Fibroblast of skin of back (primary cell): ENCODE data around the gene STYXL2.

Experiments
- DNase-seq: peaks from one replicate; pipeline ENCODE4 v3.0.0-alpha.2; 2013

STYXL2 gene

GRCh38 chr1:167081594-167082156, 12.2 kb upstream of the STYXL2 start:
- no peak for DNase-seq

GRCh38 chr1:167082511-167083027, 11.3 kb upstream of the STYXL2 start:
- no peak for DNase-seq

GRCh38 chr1:167083066-167083665, 10.7 kb upstream of the STYXL2 start:
- DNase-seq, result no peak

- no peak for DNase-seq
Observed at GRCh38 chr1:167083871-167084270, 10.0 kb upstream of the STYXL2 start.

- DNase-seq, result no peak
Observed at GRCh38 chr1:167084757-167085156, 9.1 kb upstream of the STYXL2 start.

GRCh38 chr1:167086033-167086432, 7.8 kb upstream of the STYXL2 start:
- DNase-seq, result no peak

- DNase-seq, result no peak
Observed at GRCh38 chr1:167086768-167087167, 7.1 kb upstream of the STYXL2 start.

GRCh38 chr1:167088746-167089417, 5.0 kb upstream of the STYXL2 start:
- DNase-seq, result no peak

- no peak for DNase-seq
Observed at GRCh38 chr1:167089939-167090313, 3.9 kb upstream of the STYXL2 start.

GRCh38 chr1:167090314-167090942, 3.4 kb upstream of the STYXL2 start, which contains the start of gene GPA33:
GPA33 (minus strand) TSS chr1:167090377; CDS start chr1:167090287, 90 bp downstream.
- no peak for DNase-seq

GRCh38 chr1:167092653-167093052, 1.2 kb upstream of the STYXL2 start:
- DNase-seq, result no peak

GRCh38 chr1:167094690-167095089, 815 bp downstream of the STYXL2 start:
- no peak for DNase-seq

GRCh38 chr1:167095368-167095767, 1.5 kb downstream of the STYXL2 start:
- DNase-seq, result peak; percentile 85

- no peak for DNase-seq
Observed at GRCh38 chr1:167099851-167100250, 6.0 kb downstream of the STYXL2 start.

- DNase-seq, result no peak
Observed at GRCh38 chr1:167100730-167101129, 6.9 kb downstream of the STYXL2 start.

GRCh38 chr1:167101754-167102153, 7.9 kb downstream of the STYXL2 start:
- DNase-seq, result no peak

GRCh38 chr1:167102906-167103573, 9.2 kb downstream of the STYXL2 start:
- DNase-seq, result no peak

- DNase-seq, result no peak
Observed at GRCh38 chr1:167104256-167104633, 10.4 kb downstream of the STYXL2 start.

- DNase-seq, result no peak
Observed at GRCh38 chr1:167105271-167106118, 11.6 kb downstream of the STYXL2 start.

- DNase-seq, result no peak
Observed at GRCh38 chr1:167106119-167106461, 12.2 kb downstream of the STYXL2 start.

GRCh38 chr1:167107456-167107855, 13.6 kb downstream of the STYXL2 start:
- DNase-seq, result no peak

- DNase-seq, result no peak
Observed at GRCh38 chr1:167109125-167109524, 15.2 kb downstream of the STYXL2 start.
